HepG2 (cell line): ENCODE data around the gene AARS1. TPM values are rescaled to one million over a fixed set of nuclear protein-coding genes. Genes with fewer than 3 reads are reported as not detected.

ENCODE experiments used
- CEBPZ ChIP-seq: IDR thresholded peaks from 2 replicates; pipeline ENCODE4 v1.6.1; 2012; ENCODE audit warnings: low read length, improper control_type of control experiment
- DR1 ChIP-seq: sonication (generic); formaldehyde crosslinking; IDR thresholded peaks from 2 replicates; pipeline ENCODE4 v1.8.0; 2021; ENCODE audit warnings: mild to moderate bottlenecking, missing genetic modification reagents, inconsistent platforms
- DRAP1 ChIP-seq: IDR thresholded peaks from 2 replicates; pipeline ENCODE4 v1.6.1; 2016; ENCODE audit warnings: missing genetic modification reagents, missing compliant biosample characterization
- GMEB2 ChIP-seq: IDR thresholded peaks from 2 replicates; pipeline ENCODE4 v1.6.1; 2016; ENCODE audit warnings: missing biosample characterization, missing genetic modification reagents, low read depth
- MEF2D ChIP-seq: sonication (generic); formaldehyde crosslinking; IDR thresholded peaks from 2 replicates; pipeline ENCODE4 v1.5.1; 2020; ENCODE audit warnings: mild to moderate bottlenecking, missing genetic modification reagents
- RAD21 ChIP-seq: fragments of 450-650 bp; formaldehyde crosslinking; IDR thresholded peaks from 2 replicates; pipeline ENCODE4 v1.5.0; 2020; ENCODE audit warnings: mild to moderate bottlenecking
- RELA ChIP-seq: sonication (generic); formaldehyde crosslinking; IDR thresholded peaks from 2 replicates; pipeline ENCODE4 v1.4.0; 2020; ENCODE audit warnings: missing genetic modification reagents
- SNAPC5 ChIP-seq: sonication (generic); formaldehyde crosslinking; IDR thresholded peaks from 2 replicates; pipeline ENCODE4 v1.8.1; 2023; ENCODE audit warnings: mild to moderate bottlenecking, missing genetic modification reagents, borderline replicate concordance
- WIZ ChIP-seq: sonication (generic); formaldehyde crosslinking; IDR thresholded peaks from 2 replicates; pipeline ENCODE4 v1.5.1; 2020; ENCODE audit warnings: mild to moderate bottlenecking, missing genetic modification reagents
- ZFP82 ChIP-seq: sonication (generic); formaldehyde crosslinking; IDR thresholded peaks from 2 replicates; pipeline ENCODE4 v1.5.1; 2020; ENCODE audit warnings: mild to moderate bottlenecking, missing genetic modification reagents, borderline replicate concordance
- ZNF10 ChIP-seq: sonication (generic); formaldehyde crosslinking; IDR thresholded peaks from 2 replicates; pipeline ENCODE4 v1.4.0; 2020; ENCODE audit warnings: mild to moderate bottlenecking, low read depth, missing genetic modification reagents, borderline replicate concordance
- ZNF280D ChIP-seq: sonication (generic); formaldehyde crosslinking; IDR thresholded peaks from 2 replicates; pipeline ENCODE4 v1.5.1; 2020; ENCODE audit warnings: mild to moderate bottlenecking, missing genetic modification reagents
- ZNF446 ChIP-seq: sonication (generic); formaldehyde crosslinking; IDR thresholded peaks from 2 replicates; pipeline ENCODE4 v1.5.0; 2020; ENCODE audit warnings: mild to moderate bottlenecking, missing genetic modification reagents
- ZNF687 ChIP-seq: sonication (generic); formaldehyde crosslinking; IDR thresholded peaks from 2 replicates; pipeline ENCODE4 v1.5.1; 2020; ENCODE audit warnings: mild to moderate bottlenecking, missing genetic modification reagents, moderate library complexity
- ZNF788 ChIP-seq: sonication (generic); formaldehyde crosslinking; IDR thresholded peaks from 2 replicates; pipeline ENCODE4 v1.5.0; 2020; ENCODE audit warnings: mild to moderate bottlenecking, missing genetic modification reagents, borderline replicate concordance
- polyA plus RNA-seq, 8 experiments: library from polyadenylated mRNA; depleted of rRNA in 3 of 8; stranded (reverse) in 7 of 8; unstranded in 1 of 8; fragments of >200 nt; fragmentation: Illumina TruSeq in 4 of 8; extraction: Trizol in 4 of 8; gene quantifications; 2 replicates each; pipeline versions ENCODE4 v1.2.1 to v1.2.3, GENCODE V29; 2011 to 2016; ENCODE audit warnings: low read depth in 4 of 8, missing spikeins in 1 of 8, mixed read lengths in 1 of 8; ENCODE audit not compliant: insufficient read depth in 1 of 8
- total RNA-seq, 5 experiments: library from RNA; depleted of rRNA; stranded (reverse); fragments of >200 nt; fragmentation: Illumina TruSeq; extraction: Trizol; gene quantifications; 2 replicates each; pipeline ENCODE4 v1.2.3, GENCODE V29; 2016; ENCODE audit warnings: low read depth in 1 of 5

The AARS1 gene
- total and polyA plus RNA-seq, 2 of the 13 experiments (the other 11 are each of a cell fraction or from before 2014, with no cell fraction given), result 107 to 132 TPM

GRCh38 chr16:70289229-70290094, at the start of gene AARS1 (continued):
- TF ChIP-seq ZNF280D (CRISPR knock-in tag) (peak; percentile 88), ZNF446 (CRISPR knock-in tag) (peak; percentile 57; the same call in 1 of the 2 replicates), ZNF10 (CRISPR knock-in tag) (no peak), SNAPC5 (CRISPR knock-in tag) (no peak; the same call in 1 of the 2 replicates), RELA (no peak), CEBPZ (peak; percentile 41; the same call in 1 of the 2 replicates), WIZ (CRISPR knock-in tag) (peak; percentile 89), GMEB2 (CRISPR knock-in tag) (no peak), DRAP1 (CRISPR knock-in tag) (peak; percentile 97), MEF2D (CRISPR knock-in tag) (peak; percentile 67), RAD21 (CRISPR knock-in tag) (peak; percentile 79), ZNF788 (CRISPR knock-in tag) (peak; percentile 94), ZNF687 (CRISPR knock-in tag) (peak; percentile 89), ZFP82 (CRISPR knock-in tag) (no peak), DR1 (CRISPR knock-in tag) (peak; percentile 89)
